HG03439 (cell line): ENCODE measurements around the gene CCT7.

Experiments
- ATAC-seq: cut with Tn5 transposase; IDR thresholded peaks from one replicate; pipeline ENCODE4 v1.9.1; 2021; ENCODE audit warnings: mild to moderate bottlenecking, moderate library complexity; ENCODE audit not compliant: unreplicated experiment

The CCT7 gene

DNA sequence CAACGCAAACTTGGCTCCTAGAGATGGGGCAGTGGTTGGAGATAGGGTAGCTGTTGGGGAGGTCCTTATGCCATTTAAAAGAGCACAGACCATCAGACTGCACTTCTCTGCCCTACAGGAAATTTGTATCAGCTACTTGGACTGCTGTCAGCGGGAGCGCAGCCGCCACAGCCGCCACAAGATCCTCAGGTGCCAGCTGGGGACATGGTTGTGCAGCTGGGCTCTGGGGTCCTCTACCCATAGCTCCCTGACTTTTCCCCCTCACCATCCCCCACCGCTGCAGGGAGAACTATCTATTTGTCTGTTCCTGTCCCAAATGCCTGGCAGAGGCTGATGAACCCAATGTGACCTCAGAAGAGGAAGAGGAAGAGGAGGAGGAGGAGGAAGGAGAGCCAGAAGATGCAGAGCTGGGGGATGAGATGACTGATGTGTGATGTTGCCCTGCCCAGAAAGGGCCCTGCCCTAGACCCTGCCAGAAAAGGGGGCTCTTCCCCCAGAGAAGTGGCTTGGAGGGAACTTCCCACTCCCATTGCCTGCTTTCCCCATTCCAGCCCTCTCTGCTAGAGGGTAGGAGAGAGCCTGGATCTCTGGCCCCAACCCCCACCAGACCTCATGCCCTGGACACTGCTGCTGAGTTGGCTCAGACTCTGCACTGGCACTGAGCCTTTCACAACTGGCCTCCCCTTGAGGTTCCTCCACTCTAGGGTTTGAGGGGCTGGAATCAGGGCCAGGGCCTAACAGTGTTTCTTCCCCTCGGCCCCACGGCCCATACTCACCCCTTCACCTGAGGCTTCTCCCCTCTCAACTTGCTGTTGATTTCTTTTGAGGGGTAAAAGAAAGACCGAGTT is 8.4 kb upstream of the CCT7 start:
- no peak for ATAC-seq

DNA sequence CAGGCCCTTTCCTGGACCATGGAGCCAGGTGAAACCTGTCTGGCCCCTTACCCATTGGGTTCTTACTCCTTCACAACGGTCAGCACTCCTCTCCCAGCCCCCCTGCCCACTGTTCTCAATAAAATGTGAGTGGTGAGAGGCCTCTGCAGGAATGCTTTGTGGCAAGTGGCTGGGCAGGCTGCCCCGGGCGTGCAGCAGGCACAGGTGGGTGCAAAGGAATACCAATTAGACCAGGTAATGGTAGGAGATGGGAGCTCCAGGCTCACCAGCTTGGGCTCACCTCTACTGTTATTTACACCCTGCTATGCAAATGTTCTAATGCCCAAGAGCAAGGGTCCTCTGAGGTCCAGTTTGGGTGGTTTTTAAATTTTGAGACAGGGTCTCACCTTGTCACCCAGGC is 7.0 kb upstream of the CCT7 start:
- no peak for ATAC-seq

DNA sequence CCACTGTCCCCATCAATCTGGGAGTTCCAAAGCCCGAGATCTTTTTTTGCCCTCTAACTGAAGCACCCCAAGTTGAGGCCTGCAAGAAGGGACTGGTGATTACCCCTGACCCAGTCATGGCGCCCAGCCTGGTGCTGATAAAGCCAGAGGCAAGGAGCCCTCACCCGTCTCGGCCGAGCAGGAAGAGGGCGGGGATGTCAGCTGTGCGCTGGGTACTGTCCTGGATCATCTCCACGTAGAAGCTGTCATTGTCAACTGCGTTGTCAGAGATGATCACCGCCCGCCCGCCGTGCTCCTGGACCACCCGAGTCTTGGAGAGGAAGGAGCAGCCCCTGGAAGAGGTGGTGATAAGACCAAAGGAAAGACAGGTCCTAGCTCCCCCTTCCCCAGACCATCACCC is 5.5 kb upstream of the CCT7 start:
- ATAC-seq: no peak

- peak; percentile 2 for ATAC-seq
Observed at GRCh38 chr2:73232403-73233153, 1.5 kb upstream of the CCT7 start.

DNA sequence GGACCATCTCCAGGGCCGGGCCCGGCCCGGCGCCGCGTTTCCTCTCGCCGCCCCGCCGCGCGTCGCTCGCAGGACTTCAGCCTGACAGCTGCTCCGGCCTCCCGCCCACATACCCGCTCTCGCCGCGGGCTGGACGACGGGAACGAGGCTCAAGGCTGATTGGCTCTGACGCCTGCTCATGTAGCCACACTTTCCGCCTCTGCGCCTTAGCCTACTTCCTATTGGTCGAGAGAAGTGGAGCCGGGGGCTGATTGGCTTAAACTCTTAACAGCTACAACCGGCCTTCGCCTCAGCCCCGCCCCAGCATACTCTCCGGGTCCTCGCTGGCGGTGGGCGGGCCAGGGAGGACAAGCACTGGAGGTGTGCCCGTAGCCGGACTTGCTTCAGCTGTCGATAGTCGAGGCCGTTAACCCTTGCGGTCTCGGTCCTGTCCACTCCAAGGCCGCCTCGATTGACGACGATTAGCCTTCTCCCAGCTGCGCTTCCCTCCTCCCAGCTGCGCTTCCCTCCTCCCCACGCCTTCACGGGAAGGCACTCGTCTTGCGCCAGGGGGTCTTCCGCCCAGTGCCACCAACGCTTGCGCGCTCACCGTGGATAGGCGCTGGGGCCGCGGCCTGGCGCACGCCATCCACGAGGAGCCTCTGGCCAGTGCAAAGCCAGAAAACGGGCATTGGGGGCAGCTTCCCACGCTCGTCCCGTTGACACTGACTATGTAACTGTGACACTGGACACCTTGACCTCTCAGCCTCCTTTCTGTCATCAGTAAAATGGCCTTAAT is 765 bp upstream of the CCT7 start, which contains the start of gene PRADC1:
Gene PRADC1, minus strand, starts transcription at position 86 of the 778 bp plus-strand sequence. Its CDS starts 79 bp downstream, at position 7.
- peak; percentile 88 for ATAC-seq

DNA sequence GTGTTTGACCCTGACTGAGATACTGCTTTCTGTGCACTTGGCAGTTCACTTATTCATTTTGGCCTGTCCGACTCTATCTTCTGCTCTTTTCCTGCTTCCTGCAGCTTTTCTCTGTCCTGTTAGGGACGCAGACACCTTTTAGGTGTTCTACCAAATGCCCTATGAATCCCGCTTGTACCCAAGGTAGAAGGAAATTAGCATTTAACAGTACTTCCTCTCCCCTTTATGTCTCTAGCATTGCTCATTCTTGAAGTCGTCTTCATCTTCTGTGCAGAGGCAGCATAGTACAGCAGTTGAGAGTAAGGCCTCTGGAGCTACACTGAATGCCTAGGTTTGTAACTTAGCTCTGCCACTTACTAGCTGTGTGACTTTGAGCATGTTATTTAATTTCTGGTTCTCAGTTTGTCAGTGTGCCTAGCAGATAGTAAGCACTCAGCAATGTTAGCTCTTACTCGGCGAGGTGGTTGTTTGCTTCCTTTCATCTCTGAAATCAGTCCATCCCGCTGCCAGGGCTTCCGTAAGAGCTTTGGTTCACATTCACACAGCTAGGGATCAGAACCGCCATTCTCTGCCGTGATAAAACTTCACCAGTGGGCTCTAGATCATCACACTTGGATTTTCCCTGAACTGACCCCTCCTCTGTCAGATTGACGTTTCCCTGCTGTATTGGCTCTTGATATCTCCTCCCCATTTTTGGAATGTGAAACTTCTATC is 1.4 kb downstream of the CCT7 start:
- ATAC-seq: no peak

- no peak for ATAC-seq
Observed at GRCh38 chr2:73237168-73237567, 3.1 kb downstream of the CCT7 start.

- no peak for ATAC-seq
Observed at GRCh38 chr2:73238149-73238548, 4.0 kb downstream of the CCT7 start.

DNA sequence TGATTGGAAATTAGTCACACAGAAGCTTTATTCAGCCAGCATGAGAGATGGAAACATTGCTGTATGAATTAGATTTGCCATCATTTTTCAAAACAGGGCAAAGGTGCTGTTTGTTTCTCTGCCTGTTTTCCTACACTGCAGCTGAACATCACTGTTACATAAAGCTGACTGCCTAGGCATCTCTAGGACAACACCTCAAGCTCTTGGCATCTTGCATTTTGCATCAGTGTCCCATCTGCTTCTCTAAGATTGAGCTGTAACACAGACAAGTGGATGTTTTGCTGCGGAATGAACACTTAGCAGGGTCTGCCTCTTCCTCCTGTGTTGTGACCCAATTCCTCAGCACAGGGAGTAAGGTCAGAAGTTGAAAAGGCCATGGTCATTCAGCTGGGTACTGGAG is 4.9 kb downstream of the CCT7 start:
- ATAC-seq: no peak

DNA sequence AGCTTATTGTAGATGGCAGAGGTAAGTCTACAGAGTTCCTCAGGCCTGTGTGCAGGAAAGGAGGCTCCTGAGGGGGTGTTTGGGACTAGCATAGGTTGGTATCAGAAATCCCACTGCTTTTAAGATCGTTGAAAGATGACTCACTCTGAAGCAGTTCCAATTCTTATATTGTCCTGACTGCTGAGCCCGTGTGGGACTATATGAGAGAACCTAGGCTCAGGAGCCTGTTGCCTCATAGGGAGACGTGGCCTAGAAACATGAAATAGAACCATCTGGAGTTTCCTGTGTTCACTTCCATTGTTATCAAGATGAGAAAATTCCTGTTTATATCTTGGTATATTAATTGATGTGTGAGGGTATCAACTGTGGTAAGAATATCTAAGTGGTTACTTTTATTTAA is 5.7 kb downstream of the CCT7 start:
- ATAC-seq: no peak

DNA sequence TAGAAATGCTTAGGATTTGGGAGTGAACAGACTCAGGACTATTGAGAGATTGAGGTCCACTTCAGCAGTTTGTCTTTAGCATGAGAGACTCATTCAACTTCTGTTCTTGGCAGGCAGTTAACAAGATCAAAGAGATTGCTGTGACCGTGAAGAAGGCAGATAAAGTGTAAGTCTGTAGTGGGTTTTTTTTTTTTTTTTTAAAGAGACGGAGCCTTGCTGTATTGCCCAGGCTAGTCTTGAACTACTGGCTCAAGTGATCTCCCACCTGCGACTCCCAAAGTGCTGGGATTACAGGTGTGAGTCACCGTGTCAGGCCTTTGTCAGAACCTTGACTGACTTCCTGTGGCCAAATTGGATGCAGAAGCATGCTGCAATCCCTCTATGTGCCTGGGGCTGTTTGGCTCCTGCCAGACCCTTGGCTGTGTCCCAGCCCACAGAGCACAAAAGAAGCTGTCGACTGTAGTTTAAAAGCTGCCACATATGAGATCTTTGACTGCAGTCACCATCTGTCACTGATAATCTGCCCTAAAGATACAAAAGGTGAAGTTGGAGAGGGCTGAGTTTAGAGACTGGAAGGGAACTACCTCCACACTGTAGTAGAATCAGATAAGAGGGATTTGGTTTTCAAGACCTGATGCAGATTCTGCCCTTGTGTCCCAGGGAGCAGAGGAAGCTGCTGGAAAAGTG is 9.9 kb downstream of the CCT7 start:
- ATAC-seq: no peak

- no peak for ATAC-seq
Observed at GRCh38 chr2:73244580-73244979, 10.5 kb downstream of the CCT7 start.

DNA sequence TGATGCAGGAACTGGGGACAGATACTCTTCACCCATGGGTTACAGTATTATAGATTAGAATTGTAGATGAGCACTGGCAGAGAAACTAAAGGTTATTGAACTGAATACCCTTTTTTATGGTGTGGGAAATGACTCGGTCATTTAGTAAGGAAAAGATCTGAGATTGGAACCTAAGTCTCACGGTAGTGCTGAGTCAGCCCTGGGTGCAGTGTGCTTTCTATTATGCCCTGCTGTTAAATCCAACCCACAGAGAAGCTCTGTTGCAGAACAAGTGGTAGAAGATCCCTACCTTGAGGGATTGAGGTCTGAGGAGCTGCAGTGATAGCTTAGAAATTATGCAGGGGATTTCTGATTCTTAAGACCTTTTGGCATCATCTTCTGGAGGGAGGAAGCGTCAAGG is 12.7 kb downstream of the CCT7 start:
- no peak for ATAC-seq

- no peak for ATAC-seq
Observed at GRCh38 chr2:73249636-73250035, 15.5 kb downstream of the CCT7 start.

- ATAC-seq: no peak
Observed at GRCh38 chr2:73250872-73251846, 17.1 kb downstream of the CCT7 start.

DNA sequence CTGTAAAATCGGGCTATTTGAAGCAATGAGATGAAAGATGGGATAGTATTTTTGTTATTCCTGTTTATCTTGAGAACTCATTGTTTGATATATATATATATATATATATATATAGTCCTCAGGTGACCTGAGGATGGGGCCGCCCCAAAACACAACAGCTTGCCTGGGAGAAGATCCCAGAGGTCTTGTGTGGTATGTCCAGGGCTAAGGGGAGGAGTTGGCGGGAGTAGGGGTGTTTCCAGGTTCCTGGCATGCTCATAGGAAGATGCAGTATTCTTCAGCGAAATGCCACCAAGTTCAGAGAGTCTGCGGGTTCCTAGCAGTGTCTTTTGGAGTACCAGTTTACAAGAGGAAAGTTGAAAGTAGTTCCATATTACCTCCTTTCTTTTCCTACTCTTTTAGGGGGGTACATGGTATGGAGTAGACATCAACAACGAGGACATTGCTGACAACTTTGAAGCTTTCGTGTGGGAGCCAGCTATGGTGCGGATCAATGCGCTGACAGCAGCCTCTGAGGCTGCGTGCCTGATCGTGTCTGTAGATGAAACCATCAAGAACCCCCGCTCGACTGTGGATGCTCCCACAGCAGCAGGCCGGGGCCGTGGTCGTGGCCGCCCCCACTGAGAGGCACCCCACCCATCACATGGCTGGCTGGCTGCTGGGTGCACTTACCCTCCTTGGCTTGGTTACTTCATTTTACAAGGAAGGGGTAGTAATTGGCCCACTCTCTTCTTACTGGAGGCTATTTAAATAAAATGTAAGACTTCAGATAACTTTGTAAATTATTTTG is 18.3 kb downstream of the CCT7 start:
- no peak for ATAC-seq

GRCh38 chr2:73253400-73253799 is 19.3 kb downstream of the CCT7 start:
- no peak for ATAC-seq

DNA sequence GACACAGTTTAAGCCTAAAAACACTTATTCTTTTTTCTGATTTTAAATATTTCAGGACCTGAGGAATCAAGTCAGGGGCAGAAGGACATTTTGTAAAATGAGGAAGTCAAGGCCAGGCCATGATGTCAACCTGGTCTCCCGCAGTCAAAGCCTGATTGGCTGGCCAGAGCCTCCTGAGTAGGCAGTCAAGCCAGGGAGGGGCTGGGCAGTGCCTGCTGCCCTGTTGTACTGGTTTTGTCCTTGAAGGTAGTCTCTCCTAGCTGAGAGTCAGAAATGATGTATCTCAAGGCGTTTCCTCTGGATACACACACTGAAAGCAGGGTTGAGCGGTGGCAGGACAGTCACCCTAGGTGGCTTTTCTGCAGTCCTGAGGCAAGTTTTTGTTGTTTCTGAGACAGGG is 19.8 kb downstream of the CCT7 start:
- no peak for ATAC-seq
